ENCODE measurements around the gene ZXDC.

The ZXDC gene

DNA sequence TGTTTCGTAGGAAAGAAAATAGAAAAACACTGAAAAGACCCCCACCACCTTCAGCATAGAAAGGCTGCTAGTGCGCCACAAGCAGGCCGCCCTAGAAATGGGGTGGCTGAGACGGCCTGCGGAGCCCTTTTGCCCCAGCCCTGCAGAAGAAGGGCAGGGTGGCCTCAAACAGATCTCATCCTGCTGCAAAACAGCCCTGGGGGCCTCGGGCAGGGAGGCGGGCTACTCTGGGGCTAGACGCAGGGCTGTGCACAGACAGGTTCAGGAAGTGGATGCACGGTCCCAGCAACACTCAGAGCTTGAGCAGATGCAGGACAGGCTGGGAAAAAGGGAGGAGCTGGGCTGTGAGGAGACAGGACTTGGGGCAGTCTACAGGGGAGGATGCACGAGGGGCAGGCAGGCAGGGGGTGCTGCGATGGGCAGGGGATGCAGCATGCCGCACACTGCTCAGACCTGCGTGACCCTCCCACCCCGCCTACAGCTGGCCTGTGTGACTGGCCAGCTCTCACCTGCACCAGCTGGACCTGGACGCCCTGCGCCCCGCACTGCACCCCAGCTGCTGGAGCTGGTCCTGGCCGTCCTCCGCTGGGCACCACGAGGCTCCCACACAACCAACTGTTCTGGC, 34.3 kb downstream of the ZXDC start:
- peaks cover 12 to 21% of the 10 kb centered on the region in 2 donors for H3K36me3 ChIP-seq (ENCODE audit: control insufficient read depth in 2 of 2, insufficient read depth in 2 of 2, low read length in 2 of 2)
- H3K9ac ChIP-seq (ENCODE audit: low read length in 2 of 2), result no peak overlapping the region

DNA sequence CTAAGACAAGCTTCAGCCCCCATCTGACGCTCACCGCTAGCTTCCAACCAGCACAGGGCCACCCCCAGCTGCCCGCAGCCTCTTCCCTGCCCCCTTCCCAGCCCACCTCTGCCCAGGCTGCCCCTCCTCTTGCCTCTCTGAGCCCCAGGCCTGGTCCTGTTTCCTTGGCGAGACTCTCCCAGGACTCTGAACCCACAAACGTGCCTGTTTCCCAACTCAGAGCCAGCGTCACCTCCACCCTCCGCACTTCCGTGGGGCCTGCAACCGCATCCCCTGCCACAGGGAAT, 35.0 kb downstream of the ZXDC start:
- no peaks in the 10 kb centered on the region for H3K27me3 ChIP-seq (ENCODE audit: control insufficient read depth in 1 of 2, insufficient read depth in 2 of 2, low read length in 2 of 2)
- no peak overlapping the region for H3K4me3 ChIP-seq (ENCODE audit: low read length in 2 of 2)

More for the DNA sequence above, 34.3 kb downstream of the ZXDC start:
- Histone ChIP-seq H3K9me3 (ENCODE audit: control insufficient read depth in 2 of 2, low read length in 2 of 2) (no peaks in the 10 kb centered on the region), H3K4me1 (ENCODE audit: control insufficient read depth, insufficient read depth, low read length) (no peaks in the 10 kb centered on the region), H3K27ac (ENCODE audit: low read length) (no peak overlapping the region), H3K4me3 (ENCODE audit: low read length in 2 of 2) (no peak overlapping the region), H3K27me3 (ENCODE audit: control insufficient read depth in 1 of 2, insufficient read depth in 2 of 2, low read length in 2 of 2) (no peaks in the 10 kb centered on the region)

DNA sequence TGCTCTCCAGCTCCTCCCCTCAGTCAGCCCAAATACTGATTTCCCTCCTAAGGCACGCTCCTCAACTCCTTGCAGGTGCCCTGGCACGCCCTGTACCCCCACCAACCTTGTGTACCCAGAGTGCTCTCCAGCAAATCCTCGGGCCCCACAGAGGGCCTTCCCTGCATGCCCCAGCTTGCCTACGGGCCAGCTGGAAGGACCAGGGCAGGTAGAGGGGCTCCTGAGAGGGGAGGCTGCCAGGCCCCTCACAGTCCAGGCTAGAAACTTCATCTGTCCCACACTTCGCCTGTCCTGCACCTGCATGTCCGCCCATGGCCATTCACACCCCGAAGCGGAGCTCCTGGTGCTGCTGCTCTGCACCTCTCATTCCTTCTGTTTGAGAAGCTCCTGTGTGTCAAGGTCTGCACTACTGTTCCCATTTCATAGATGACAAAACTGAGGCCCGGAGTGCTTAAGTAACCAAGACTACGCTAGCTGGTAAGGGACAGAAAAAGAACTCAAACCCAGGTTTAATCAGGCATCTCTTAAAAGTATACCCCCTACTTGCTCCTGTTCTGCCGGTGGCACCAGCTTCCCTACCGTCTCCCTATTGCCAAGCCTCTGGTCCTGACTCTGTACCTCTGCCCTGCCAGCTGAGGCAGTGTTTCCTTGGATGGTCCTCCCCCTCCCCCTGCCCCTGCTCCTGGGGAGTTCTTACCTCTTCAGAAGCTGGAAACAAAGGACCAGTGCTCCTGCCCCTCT, 35.6 kb downstream of the ZXDC start:
- Histone ChIP-seq H3K9me3 (ENCODE audit: control insufficient read depth in 2 of 2, low read length in 2 of 2) (no peaks in the 10 kb centered on the region), H3K27me3 (ENCODE audit: control insufficient read depth in 1 of 2, insufficient read depth in 2 of 2, low read length in 2 of 2) (no peaks in the 10 kb centered on the region), H3K4me1 (ENCODE audit: control insufficient read depth, insufficient read depth, low read length) (no peaks in the 10 kb centered on the region), H3K4me3 (ENCODE audit: low read length in 2 of 2) (no peak overlapping the region), H3K36me3 (ENCODE audit: control insufficient read depth in 2 of 2, insufficient read depth in 2 of 2, low read length in 2 of 2) (peaks cover 15 to 24% of the 10 kb centered on the region in 2 donors), H3K9ac (ENCODE audit: low read length in 2 of 2) (no peak overlapping the region), H3K27ac (ENCODE audit: low read length) (no peak overlapping the region)

More for the DNA sequence above, 35.0 kb downstream of the ZXDC start:
- Histone ChIP-seq H3K9ac (ENCODE audit: low read length in 2 of 2) (no peak overlapping the region), H3K27ac (ENCODE audit: low read length) (no peak overlapping the region), H3K36me3 (ENCODE audit: control insufficient read depth in 2 of 2, insufficient read depth in 2 of 2, low read length in 2 of 2) (peaks cover 14 to 24% of the 10 kb centered on the region in 2 donors), H3K4me1 (ENCODE audit: control insufficient read depth, insufficient read depth, low read length) (no peaks in the 10 kb centered on the region), H3K9me3 (ENCODE audit: control insufficient read depth in 2 of 2, low read length in 2 of 2) (no peaks in the 10 kb centered on the region)

DNA sequence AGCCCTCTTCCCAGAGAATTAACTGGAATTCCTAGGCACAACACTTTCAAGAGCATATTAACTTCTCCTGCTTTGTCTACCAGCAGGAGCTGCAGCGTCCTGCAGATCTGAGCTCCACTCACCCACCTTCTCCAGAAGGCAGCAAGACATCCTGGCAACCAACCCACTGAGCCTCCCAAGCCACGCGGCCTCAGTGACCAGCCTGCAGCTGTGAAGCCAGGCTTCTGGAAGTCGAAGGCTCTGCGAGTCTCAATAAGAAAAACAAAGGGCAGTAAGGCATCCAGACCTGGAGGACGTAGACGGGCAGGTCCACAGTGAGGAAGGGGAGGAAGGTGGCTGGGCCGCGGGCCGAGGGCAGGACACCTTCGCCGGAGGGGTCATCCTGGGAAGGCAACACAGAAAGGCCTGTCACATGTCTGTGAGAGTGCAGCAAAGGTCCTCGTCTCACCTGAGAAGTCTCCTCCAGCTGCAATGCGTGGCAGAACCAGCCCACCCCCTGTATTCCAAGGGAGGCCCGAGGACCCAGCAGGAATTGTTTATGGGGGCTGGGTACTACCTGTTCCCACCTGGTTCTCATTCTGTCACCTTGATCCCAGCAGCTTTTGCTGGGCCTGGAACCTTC, 36.2 kb downstream of the ZXDC start:
- H3K4me3 ChIP-seq (ENCODE audit: low read length in 2 of 2), result no peak overlapping the region
- no peak overlapping the region for H3K9ac ChIP-seq (ENCODE audit: low read length in 2 of 2)
- no peaks in the 10 kb centered on the region for H3K4me1 ChIP-seq (ENCODE audit: control insufficient read depth, insufficient read depth, low read length)
- no peaks in the 10 kb centered on the region for H3K27me3 ChIP-seq (ENCODE audit: control insufficient read depth in 1 of 2, insufficient read depth in 2 of 2, low read length in 2 of 2)
- H3K9me3 ChIP-seq (ENCODE audit: control insufficient read depth in 2 of 2, low read length in 2 of 2), result no peaks in the 10 kb centered on the region
- H3K27ac ChIP-seq (ENCODE audit: low read length), result no peak overlapping the region
- peaks cover 17 to 24% of the 10 kb centered on the region in 2 donors for H3K36me3 ChIP-seq (ENCODE audit: control insufficient read depth in 2 of 2, insufficient read depth in 2 of 2, low read length in 2 of 2)

DNA sequence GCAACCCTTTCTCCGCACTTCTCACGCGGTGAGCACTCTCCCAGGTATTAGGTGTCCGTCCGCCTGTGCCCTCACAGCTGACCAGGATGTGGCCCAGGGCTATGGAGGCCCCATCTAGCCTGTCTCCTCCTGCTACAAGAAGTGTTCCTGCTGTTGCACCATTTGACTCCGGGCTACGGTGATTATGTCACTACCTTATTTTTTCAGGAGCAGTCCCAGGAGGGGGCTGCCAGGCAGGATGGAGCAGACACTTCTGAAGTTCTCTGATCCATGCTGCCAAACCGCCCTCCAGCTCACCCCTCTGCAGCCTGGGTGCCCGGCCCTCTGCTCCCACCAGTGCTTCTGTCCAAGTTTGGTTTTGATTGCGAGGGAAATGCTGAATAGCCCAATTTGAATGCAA, 36.9 kb downstream of the ZXDC start:
- Histone ChIP-seq H3K27me3 (ENCODE audit: control insufficient read depth in 1 of 2, insufficient read depth in 2 of 2, low read length in 2 of 2) (no peaks in the 10 kb centered on the region), H3K9me3 (ENCODE audit: control insufficient read depth in 2 of 2, low read length in 2 of 2) (no peaks in the 10 kb centered on the region), H3K36me3 (ENCODE audit: control insufficient read depth in 2 of 2, insufficient read depth in 2 of 2, low read length in 2 of 2) (peaks cover 17 to 24% of the 10 kb centered on the region in 2 donors), H3K4me1 (ENCODE audit: control insufficient read depth, insufficient read depth, low read length) (no peaks in the 10 kb centered on the region), H3K4me3 (ENCODE audit: low read length in 2 of 2) (no peak overlapping the region), H3K9ac (ENCODE audit: low read length in 2 of 2) (no peak overlapping the region), H3K27ac (ENCODE audit: low read length) (no peak overlapping the region)

DNA sequence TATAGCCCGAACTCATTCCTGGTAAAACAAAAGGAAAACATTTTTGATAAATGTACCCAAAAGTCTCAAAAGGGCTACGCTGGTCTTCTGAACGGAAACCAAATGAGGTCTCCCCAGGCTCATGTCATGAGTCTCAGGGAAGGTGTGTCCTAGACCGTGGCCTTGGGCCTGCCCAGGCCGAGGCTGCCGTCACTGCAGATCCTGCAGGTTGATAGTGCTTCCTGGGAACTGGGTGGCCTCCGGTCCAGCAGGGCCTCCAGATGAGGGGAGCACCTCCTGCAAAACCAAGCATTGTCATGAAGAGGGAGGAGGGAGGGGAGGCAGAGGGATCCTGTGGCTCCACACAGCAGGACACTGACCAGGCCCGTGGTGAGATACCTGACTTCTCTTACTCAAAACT, 37.5 kb downstream of the ZXDC start:
- no peak overlapping the region for H3K9ac ChIP-seq (ENCODE audit: low read length in 2 of 2)
- no peak overlapping the region for H3K4me3 ChIP-seq (ENCODE audit: low read length in 2 of 2)
- H3K27ac ChIP-seq (ENCODE audit: low read length), result no peak overlapping the region
- no peaks in the 10 kb centered on the region for H3K9me3 ChIP-seq (ENCODE audit: control insufficient read depth in 2 of 2, low read length in 2 of 2)
- H3K27me3 ChIP-seq (ENCODE audit: control insufficient read depth in 1 of 2, insufficient read depth in 2 of 2, low read length in 2 of 2), result no peaks in the 10 kb centered on the region
- no peaks in the 10 kb centered on the region for H3K4me1 ChIP-seq (ENCODE audit: control insufficient read depth, insufficient read depth, low read length)
- H3K36me3 ChIP-seq (ENCODE audit: control insufficient read depth in 2 of 2, insufficient read depth in 2 of 2, low read length in 2 of 2), result peaks cover 17 to 24% of the 10 kb centered on the region in 2 donors

DNA sequence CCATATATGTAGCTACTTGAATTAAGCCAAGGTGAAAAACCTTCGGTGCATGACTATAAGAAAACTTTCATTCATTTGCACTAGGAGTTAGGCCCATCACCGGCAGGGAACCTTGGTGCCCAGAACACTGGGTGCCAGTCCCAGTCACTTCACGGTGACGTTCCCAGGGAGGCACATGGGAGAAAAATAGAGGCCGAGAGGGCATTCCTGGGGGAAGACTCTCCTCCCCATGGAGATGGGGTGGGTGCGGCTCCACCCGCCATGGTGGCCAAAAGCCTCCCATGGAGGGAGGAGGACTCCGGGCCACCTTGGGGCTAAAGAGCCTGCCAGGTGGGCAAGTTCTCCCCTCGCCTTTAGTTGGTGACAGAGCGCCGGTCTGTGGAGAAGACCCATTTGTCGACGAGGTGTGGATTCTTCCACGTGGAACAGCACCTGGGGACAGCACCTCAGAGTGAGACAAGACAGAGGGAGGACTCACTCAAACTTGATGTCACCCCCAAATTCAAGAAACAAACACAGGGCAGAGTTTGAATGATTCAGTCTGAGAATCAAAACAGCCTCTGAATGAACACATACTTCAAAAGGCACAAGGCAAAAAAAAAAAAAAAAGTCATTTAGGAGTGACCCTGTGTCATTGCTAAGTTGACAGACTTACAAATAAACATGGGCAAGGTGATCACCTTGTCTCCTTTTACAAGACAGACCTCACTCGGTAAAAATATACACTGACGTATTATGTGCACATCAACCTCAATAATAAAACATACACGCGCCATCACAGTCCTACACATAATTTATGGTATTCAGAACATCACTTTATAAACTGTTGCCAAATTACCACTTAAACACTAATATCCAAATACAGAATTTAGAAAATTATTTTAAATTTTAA, 38.6 kb downstream of the ZXDC start:
- no peaks in the 10 kb centered on the region for H3K4me1 ChIP-seq (ENCODE audit: control insufficient read depth, insufficient read depth, low read length)
- H3K27me3 ChIP-seq (ENCODE audit: control insufficient read depth in 1 of 2, insufficient read depth in 2 of 2, low read length in 2 of 2), result no peaks in the 10 kb centered on the region
- H3K4me3 ChIP-seq (ENCODE audit: low read length in 2 of 2), result no peak overlapping the region
- H3K9me3 ChIP-seq (ENCODE audit: control insufficient read depth in 2 of 2, low read length in 2 of 2), result no peaks in the 10 kb centered on the region
- H3K9ac ChIP-seq (ENCODE audit: low read length in 2 of 2), result no peak overlapping the region
- H3K36me3 ChIP-seq (ENCODE audit: control insufficient read depth in 2 of 2, insufficient read depth in 2 of 2, low read length in 2 of 2), result peaks cover 17 to 24% of the 10 kb centered on the region in 2 donors
- H3K27ac ChIP-seq (ENCODE audit: low read length), result no peak overlapping the region

DNA sequence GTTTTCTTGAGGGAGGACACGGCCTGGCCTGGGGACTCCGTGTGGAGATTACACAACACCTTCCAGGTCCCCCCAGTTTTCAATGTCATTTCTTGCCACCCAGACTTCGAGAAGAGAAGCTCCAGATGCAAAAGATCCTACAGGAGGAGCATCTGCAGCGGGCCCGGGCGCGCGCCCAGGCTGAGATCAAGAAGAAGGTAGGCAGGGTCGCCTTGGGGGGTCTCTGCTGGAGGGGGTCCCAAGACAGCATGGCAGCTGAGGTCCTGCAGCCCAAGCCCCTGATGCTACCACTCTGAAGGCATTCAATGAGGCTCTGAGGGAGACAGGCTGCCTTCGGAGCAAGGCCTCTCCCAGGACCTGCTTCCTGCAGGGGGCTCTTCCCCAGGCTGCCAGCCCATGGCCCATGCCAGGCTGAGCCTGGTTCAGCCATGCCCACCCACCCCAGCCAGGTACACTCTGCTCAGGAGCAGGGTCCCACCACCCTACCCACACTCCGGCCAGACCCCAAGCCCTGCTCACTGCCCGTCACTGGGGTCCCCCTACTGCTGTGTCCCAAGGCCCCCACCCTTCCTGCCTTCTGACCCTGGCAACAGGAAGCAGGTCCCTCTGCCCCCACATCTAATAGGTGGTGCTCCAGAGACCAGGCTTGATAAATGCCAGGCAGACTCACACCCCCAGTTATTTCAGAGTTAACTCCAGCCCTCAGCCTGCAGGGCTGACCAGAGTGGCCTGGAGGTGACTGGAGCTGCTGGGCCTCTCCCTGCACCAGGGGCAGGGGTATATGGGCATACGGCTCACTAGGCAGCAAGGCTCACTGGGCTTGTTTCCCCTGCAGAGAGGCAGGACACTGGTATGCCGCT, 40.0 kb downstream of the ZXDC start:
- peaks cover 0 to 6% of the 10 kb centered on the region in 2 donors for H3K9me3 ChIP-seq (ENCODE audit: control insufficient read depth in 2 of 2, low read length in 2 of 2)
- H3K4me1 ChIP-seq (ENCODE audit: control insufficient read depth, insufficient read depth, low read length), result no peaks in the 10 kb centered on the region
- H3K4me3 ChIP-seq (ENCODE audit: low read length in 2 of 2), result no peak overlapping the region
- peaks cover 17 to 24% of the 10 kb centered on the region in 2 donors for H3K36me3 ChIP-seq (ENCODE audit: control insufficient read depth in 2 of 2, insufficient read depth in 2 of 2, low read length in 2 of 2)
- no peaks in the 10 kb centered on the region for H3K27me3 ChIP-seq (ENCODE audit: control insufficient read depth in 1 of 2, insufficient read depth in 2 of 2, low read length in 2 of 2)
- no peak overlapping the region for H3K9ac ChIP-seq (ENCODE audit: low read length in 2 of 2)
- no peak overlapping the region for H3K27ac ChIP-seq (ENCODE audit: low read length)

DNA sequence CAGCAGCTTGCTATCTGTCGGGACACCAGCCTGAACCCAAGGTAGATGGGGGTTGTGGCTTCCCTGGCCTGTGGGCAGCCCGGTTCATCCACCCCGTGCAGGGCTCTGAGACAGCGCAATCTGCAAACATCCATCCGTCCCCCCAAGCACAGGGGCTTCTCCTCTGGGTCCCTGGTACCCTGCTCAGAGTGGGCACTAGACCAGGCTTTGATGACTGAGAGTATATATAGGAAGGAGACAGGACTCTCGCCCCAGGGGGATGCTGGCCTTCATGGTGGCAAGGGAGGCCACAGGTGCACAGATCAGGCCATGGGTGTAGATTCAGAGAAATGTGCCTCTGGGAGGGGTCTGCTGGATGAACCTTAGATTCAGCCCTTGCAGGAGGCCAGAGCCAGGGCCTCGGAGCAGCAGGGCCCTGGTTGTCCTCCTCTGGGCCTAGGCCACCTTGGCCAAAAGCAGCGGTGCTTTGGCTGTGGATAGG, 40.7 kb downstream of the ZXDC start:
- no peaks in the 10 kb centered on the region for H3K4me1 ChIP-seq (ENCODE audit: control insufficient read depth, insufficient read depth, low read length)
- no peak overlapping the region for H3K27ac ChIP-seq (ENCODE audit: low read length)
- no peak overlapping the region for H3K9ac ChIP-seq (ENCODE audit: low read length in 2 of 2)
- no peaks in the 10 kb centered on the region for H3K27me3 ChIP-seq (ENCODE audit: control insufficient read depth in 1 of 2, insufficient read depth in 2 of 2, low read length in 2 of 2)
- H3K4me3 ChIP-seq (ENCODE audit: low read length in 2 of 2), result no peak overlapping the region
- peaks cover 17 to 24% of the 10 kb centered on the region in 2 donors for H3K36me3 ChIP-seq (ENCODE audit: control insufficient read depth in 2 of 2, insufficient read depth in 2 of 2, low read length in 2 of 2)
- peaks cover 0 to 6% of the 10 kb centered on the region in 2 donors for H3K9me3 ChIP-seq (ENCODE audit: control insufficient read depth in 2 of 2, low read length in 2 of 2)

DNA sequence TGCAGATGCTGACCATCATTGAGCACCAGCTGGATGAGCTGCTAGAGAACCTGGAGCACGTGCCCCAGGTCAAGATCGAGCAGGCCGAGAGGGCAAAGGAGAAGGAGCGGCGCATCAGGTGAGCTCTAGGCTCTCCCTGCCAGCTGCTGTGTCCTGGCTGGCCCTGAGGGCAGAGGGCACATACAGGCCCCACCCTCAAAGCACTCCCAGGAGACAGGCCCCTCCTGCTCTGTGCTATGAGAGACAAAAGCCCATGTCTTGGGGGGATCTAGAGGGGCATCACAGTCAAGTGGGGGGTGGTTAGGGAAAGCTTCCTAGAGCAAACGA, 41.5 kb downstream of the ZXDC start:
- Histone ChIP-seq H3K9ac (ENCODE audit: low read length in 2 of 2) (no peak overlapping the region), H3K27ac (ENCODE audit: low read length) (no peak overlapping the region), H3K27me3 (ENCODE audit: control insufficient read depth in 1 of 2, insufficient read depth in 2 of 2, low read length in 2 of 2) (no peaks in the 10 kb centered on the region), H3K36me3 (ENCODE audit: control insufficient read depth in 2 of 2, insufficient read depth in 2 of 2, low read length in 2 of 2) (peaks cover 17 to 22% of the 10 kb centered on the region in 2 donors), H3K9me3 (ENCODE audit: control insufficient read depth in 2 of 2, low read length in 2 of 2) (peaks cover 0 to 6% of the 10 kb centered on the region in 2 donors), H3K4me3 (ENCODE audit: low read length in 2 of 2) (no peak overlapping the region), H3K4me1 (ENCODE audit: control insufficient read depth, insufficient read depth, low read length) (no peaks in the 10 kb centered on the region)

Measured in stomach smooth muscle (tissue), 2 donors.